Lower leg skin (tissue), 3 donors: ENCODE measurements around the gene LRBA.

ENCODE experiments used
- POLR2A ChIP-seq, 2 donors: fragments of 450-650 bp; IDR thresholded peaks; one replicate each; pipeline ENCODE4 v1.6.1; 2016 to 2017; ENCODE audit warnings: antibody characterized with exemption in 2 of 2, mild to moderate bottlenecking in 1 of 2, moderate library complexity in 1 of 2
- TF ChIP-seq, protein P1 (sequence below), 3 donors: fragments of 450-650 bp; IDR thresholded peaks; one replicate each; pipeline ENCODE4 v1.5.1; 2016; ENCODE audit warnings: antibody characterized with exemption in 3 of 3, mild to moderate bottlenecking in 3 of 3, moderate library complexity in 2 of 3

- TF ChIP-seq, protein P1, sequence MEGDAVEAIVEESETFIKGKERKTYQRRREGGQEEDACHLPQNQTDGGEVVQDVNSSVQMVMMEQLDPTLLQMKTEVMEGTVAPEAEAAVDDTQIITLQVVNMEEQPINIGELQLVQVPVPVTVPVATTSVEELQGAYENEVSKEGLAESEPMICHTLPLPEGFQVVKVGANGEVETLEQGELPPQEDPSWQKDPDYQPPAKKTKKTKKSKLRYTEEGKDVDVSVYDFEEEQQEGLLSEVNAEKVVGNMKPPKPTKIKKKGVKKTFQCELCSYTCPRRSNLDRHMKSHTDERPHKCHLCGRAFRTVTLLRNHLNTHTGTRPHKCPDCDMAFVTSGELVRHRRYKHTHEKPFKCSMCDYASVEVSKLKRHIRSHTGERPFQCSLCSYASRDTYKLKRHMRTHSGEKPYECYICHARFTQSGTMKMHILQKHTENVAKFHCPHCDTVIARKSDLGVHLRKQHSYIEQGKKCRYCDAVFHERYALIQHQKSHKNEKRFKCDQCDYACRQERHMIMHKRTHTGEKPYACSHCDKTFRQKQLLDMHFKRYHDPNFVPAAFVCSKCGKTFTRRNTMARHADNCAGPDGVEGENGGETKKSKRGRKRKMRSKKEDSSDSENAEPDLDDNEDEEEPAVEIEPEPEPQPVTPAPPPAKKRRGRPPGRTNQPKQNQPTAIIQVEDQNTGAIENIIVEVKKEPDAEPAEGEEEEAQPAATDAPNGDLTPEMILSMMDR (IDR thresholded peaks at IDR 0.05) = no peak
- TF ChIP-seq POLR2A (IDR thresholded peaks at IDR 0.05) = no peak
Measured at GRCh38 chr4:150224896-150225591, 790.0 kb downstream of the LRBA start.
